Common myeloid progenitor, CD34-positive (primary cell): Measurements from ENCODE around the gene PPP1R1B.

Source experiments
- CTCF ChIA-PET: fragments of 350-600 bp; sonication (Branson Sonifier 250); formaldehyde crosslinking; loops from one replicate; lab custom pipeline; 2021; ENCODE audit warnings: antibody characterized with exemption; lab: Charles Lee
- POLR2A ChIA-PET: fragments of 350-600 bp; sonication (Branson Sonifier 250); formaldehyde crosslinking; loops from one replicate; lab custom pipeline; 2021; ENCODE audit warnings: antibody characterized with exemption; lab: Charles Lee
- DNase-seq, 3 donors: peaks; one replicate each; pipeline versions ENCODE4 v3.0.0 to v3.0.0-alpha.2; 2013
- H3K27ac ChIP-seq, 2 experiments: 1 replicate in 1 of 2; 2 replicates in 1 of 2; pipeline ENCODE4 v1.7.0; 2013; ENCODE audit warnings: inconsistent platforms in 2 of 2, low read length in 2 of 2, mild to moderate bottlenecking in 2 of 2, low read depth in 1 of 2, moderate library complexity in 1 of 2; ENCODE audit not compliant: severe bottlenecking in 2 of 2, insufficient read depth in 1 of 2, poor library complexity in 1 of 2
- H3K27me3 ChIP-seq, 5 experiments: replicated peaks in 2 of 5; 1 replicate in 3 of 5; 2 replicates in 2 of 5; pipeline versions ENCODE4 v1.6.1 to v1.7.0; 2013; ENCODE audit warnings: low read length in 4 of 5, mild to moderate bottlenecking in 2 of 5, moderate library complexity in 2 of 5, inconsistent platforms in 1 of 5; ENCODE audit not compliant: insufficient read depth in 5 of 5, control insufficient read depth in 4 of 5
- H3K36me3 ChIP-seq, 4 experiments: 1 replicate in 2 of 4; 2 replicates in 2 of 4; pipeline versions ENCODE4 v1.6.1 to v1.7.0; 2013; ENCODE audit warnings: low read length in 3 of 4, control low read depth in 1 of 4, mild to moderate bottlenecking in 1 of 4; ENCODE audit not compliant: control insufficient read depth in 4 of 4, insufficient read depth in 4 of 4
- H3K4me1 ChIP-seq, 4 experiments: 1 replicate in 3 of 4; 2 replicates in 1 of 4; pipeline versions ENCODE4 v1.6.1 to v1.7.1; 2013; ENCODE audit warnings: low read length in 3 of 4, mild to moderate bottlenecking in 3 of 4, control low read depth in 1 of 4, inconsistent platforms in 1 of 4, moderate library complexity in 1 of 4; ENCODE audit not compliant: control insufficient read depth in 4 of 4, insufficient read depth in 4 of 4; ENCODE audit errors: control extremely low read depth in 1 of 4
- H3K4me3 ChIP-seq, 7 experiments: 1 replicate in 4 of 7; 2 replicates in 3 of 7; pipeline versions ENCODE4 v1.5.1 to v1.7.0; 2013; ENCODE audit warnings: mild to moderate bottlenecking in 7 of 7, low read length in 6 of 7, moderate library complexity in 6 of 7, inconsistent platforms in 2 of 7, low read depth in 2 of 7, control low read depth in 1 of 7; ENCODE audit not compliant: insufficient read depth in 4 of 7, control insufficient read depth in 1 of 7; ENCODE audit errors: extremely low read depth in 1 of 7
- H3K9me3 ChIP-seq, 5 experiments: 1 replicate in 4 of 5; 2 replicates in 1 of 5; pipeline versions ENCODE4 v1.6.1 to v1.7.1; 2013; ENCODE audit warnings: low read length in 4 of 5, mild to moderate bottlenecking in 2 of 5, inconsistent platforms in 1 of 5, low read depth in 1 of 5, moderate library complexity in 1 of 5; ENCODE audit not compliant: control insufficient read depth in 4 of 5, insufficient read depth in 2 of 5; ENCODE audit errors: control extremely low read depth in 1 of 5
- WGBS: methylation state at CpG from one replicate; pipeline ENCODE4 v1.1.5; 2013; ENCODE audit not compliant: insufficient coverage; 5-methylcytosine and 5-hydroxymethylcytosine counted together

The PPP1R1B gene

GRCh38 chr17:39609416-39610025 lies 17.2 kb upstream of the PPP1R1B start:
- H3K27ac ChIP-seq, result no peak overlapping the region
- DNase-seq, result no peak
- ChIA-PET CTCF (no interaction called here), POLR2A (no interaction called here)
- WGBS, result 95% methylated on average over 3 of the region's 4 CpGs
- H3K36me3 ChIP-seq, result no peaks in the 10 kb centered on the region
- H3K9me3 ChIP-seq, result no peaks in the 10 kb centered on the region
- peaks cover 7 to 81% (median 41%) of the 10 kb centered on the region in 5 experiments for H3K27me3 ChIP-seq
- H3K4me1 ChIP-seq, result peaks cover 0 to 23% (median 10%) of the 10 kb centered on the region in 4 experiments
- H3K4me3 ChIP-seq, result no peak overlapping the region

GRCh38 chr17:39611401-39612112 lies 15.2 kb upstream of the PPP1R1B start:
- Histone ChIP-seq H3K9me3 (no peaks in the 10 kb centered on the region), H3K36me3 (no peaks in the 10 kb centered on the region), H3K4me1 (peaks cover 0 to 6% (median 3%) of the 10 kb centered on the region in 4 experiments), H3K27ac (no peak overlapping the region), H3K4me3 (no peak overlapping the region), H3K27me3 (peaks cover 7 to 71% (median 41%) of the 10 kb centered on the region in 5 experiments)
- ChIA-PET POLR2A (no interaction called here), CTCF (interaction anchor here (0.7 to 2.7 kb wide), 2 partner anchors 10 to 58 kb away, joined by 3 to 10 read pairs; no protein-coding TSS in a partner anchor)
- 96% methylated on average over 7 of the region's 9 CpGs for WGBS
- no peak for DNase-seq

GRCh38 chr17:39612291-39612894 lies 14.4 kb upstream of the PPP1R1B start:
- CTCF ChIA-PET, result interaction anchor here (1.4 to 2.7 kb wide), 3 partner anchors 9 to 32 kb away, joined by 3 to 10 read pairs (median 6); no protein-coding TSS in a partner anchor
- no peak for DNase-seq
- H3K27ac ChIP-seq, result no peak overlapping the region
- POLR2A ChIA-PET, result no interaction called here
- no peak overlapping the region for H3K4me3 ChIP-seq
- H3K4me1 ChIP-seq, result peaks cover 0 to 4% (median 2%) of the 10 kb centered on the region in 4 experiments
- H3K27me3 ChIP-seq, result peaks cover 7 to 69% (median 46%) of the 10 kb centered on the region in 5 experiments
- no peaks in the 10 kb centered on the region for H3K9me3 ChIP-seq
- 73% methylated on average over 5 of the region's 22 CpGs for WGBS
- no peaks in the 10 kb centered on the region for H3K36me3 ChIP-seq

GRCh38 chr17:39612935-39613464 lies 13.8 kb upstream of the PPP1R1B start:
- ChIA-PET POLR2A (no interaction called here), CTCF (interaction anchor here (1.4 to 2.7 kb wide), 3 partner anchors 8 to 33 kb away, joined by 3 to 10 read pairs (median 6); no protein-coding TSS in a partner anchor)
- peaks cover 0 to 7% (median 6%) of the 10 kb centered on the region in 4 experiments for H3K4me1 ChIP-seq
- H3K36me3 ChIP-seq, result no peaks in the 10 kb centered on the region
- WGBS, result 93% methylated on average over 5 of the region's 7 CpGs
- H3K27ac ChIP-seq, result no peak overlapping the region
- peaks cover 7 to 63% (median 46%) of the 10 kb centered on the region in 5 experiments for H3K27me3 ChIP-seq
- no peak for DNase-seq
- H3K9me3 ChIP-seq, result no peaks in the 10 kb centered on the region
- H3K4me3 ChIP-seq, result no peak overlapping the region

- ChIA-PET CTCF (interaction anchor here (0.7 to 1.1 kb wide), 2 partner anchors 8 to 57 kb away, joined by 3 read pairs; no protein-coding TSS in a partner anchor), POLR2A (no interaction called here)
- no peak for DNase-seq
- Histone ChIP-seq H3K4me1 (peaks cover 0 to 17% (median 14%) of the 10 kb centered on the region in 4 experiments), H3K27me3 (peaks cover 0 to 54% (median 45%) of the 10 kb centered on the region in 5 experiments), H3K9me3 (no peaks in the 10 kb centered on the region), H3K4me3 (no peak overlapping the region), H3K27ac (no peak overlapping the region), H3K36me3 (no peaks in the 10 kb centered on the region)
- no CpG with 5 or more reads among the region's 3 CpGs for WGBS
Observed at GRCh38 chr17:39614545-39615157, 12.1 kb upstream of the PPP1R1B start.

- Histone ChIP-seq H3K27me3 (peaks cover 0 to 48% (median 41%) of the 10 kb centered on the region in 5 experiments), H3K4me3 (no peak overlapping the region), H3K4me1 (peaks cover 0 to 17% (median 14%) of the 10 kb centered on the region in 4 experiments), H3K9me3 (no peaks in the 10 kb centered on the region), H3K27ac (no peak overlapping the region), H3K36me3 (no peaks in the 10 kb centered on the region)
- WGBS, result 64% methylated on average over 6 of the region's 6 CpGs
- no peak for DNase-seq
- POLR2A ChIA-PET, result no interaction called here
- CTCF ChIA-PET, result interaction anchor here (0.7 to 20.3 kb wide), 2 partner anchors 55 to 56 kb away, joined by 3 to 445 read pairs; partner anchors contain the start of genes PNMT and TCAP
Observed at GRCh38 chr17:39615434-39615833, 11.3 kb upstream of the PPP1R1B start.
